GM19468 (cell line): Measurements from ENCODE around the gene TMBIM1.
A peak's percentile ranks its signal among the peaks of the same experiment; 100 is the strongest.
"Not testable (repeated sequence)": the region's sequence is repeated elsewhere in the genome, so short reads cannot be mapped to it uniquely, and the experiment has no call there.

Source experiments
- ATAC-seq: cut with Tn5 transposase; IDR thresholded peaks from one replicate; pipeline ENCODE4 v1.9.1; 2021; ENCODE audit warnings: mild to moderate bottlenecking, moderate library complexity, moderate number of reproducible peaks; ENCODE audit not compliant: unreplicated experiment; ENCODE audit errors: extremely low read depth

Gene TMBIM1

GRCh38 chr2:218274586-218274985 lies 17.7 kb downstream of the TMBIM1 start:
- no peak for ATAC-seq

GRCh38 chr2:218273908-218274249 lies 18.4 kb downstream of the TMBIM1 start:
- ATAC-seq = no peak

GRCh38 chr2:218273214-218273907 lies 18.9 kb downstream of the TMBIM1 start:
- ATAC-seq = not testable (repeated sequence)

GRCh38 chr2:218272531-218273212 lies 19.6 kb downstream of the TMBIM1 start:
- ATAC-seq = no peak

- no peak for ATAC-seq
These were observed 20.3 kb downstream of the TMBIM1 start for GRCh38 chr2:218271865-218272530.

- no peak for ATAC-seq
These were observed 20.9 kb downstream of the TMBIM1 start for GRCh38 chr2:218271487-218271797.

- ATAC-seq = no peak
These were observed 21.4 kb downstream of the TMBIM1 start for GRCh38 chr2:218270721-218271486.

GRCh38 chr2:218269900-218270720 lies 22.2 kb downstream of the TMBIM1 start, which contains the start of the genes AAMP and PNKD:
AAMP (minus strand) TSS chr2:218270137; CDS start chr2:218270086, 51 bp downstream.
PNKD (plus strand) TSS chr2:218270519; CDS start chr2:218270536, 17 bp downstream.
- peak; percentile 89 for ATAC-seq

- no peak for ATAC-seq
These were observed 25.0 kb downstream of the TMBIM1 start for GRCh38 chr2:218267259-218267658.

GRCh38 chr2:218266316-218266979 lies 25.9 kb downstream of the TMBIM1 start:
- ATAC-seq = no peak

GRCh38 chr2:218265626-218266025 lies 26.7 kb downstream of the TMBIM1 start:
- ATAC-seq = no peak

GRCh38 chr2:218264773-218265561 lies 27.3 kb downstream of the TMBIM1 start:
- ATAC-seq = no peak

GRCh38 chr2:218263817-218264641 lies 28.3 kb downstream of the TMBIM1 start:
- ATAC-seq = no peak

- no peak for ATAC-seq
These were observed 29.4 kb downstream of the TMBIM1 start for GRCh38 chr2:218262631-218263586.

GRCh38 chr2:218262237-218262600 lies 30.1 kb downstream of the TMBIM1 start:
- ATAC-seq = no peak

GRCh38 chr2:218261423-218262236 lies 30.7 kb downstream of the TMBIM1 start:
- ATAC-seq = no peak
